Ovary (tissue), 3 donors: ENCODE data around the gene PARN.

ENCODE experiments used
- CTCF ChIP-seq, 3 donors: fragments of 450-650 bp in 2 of 3; fragments of 200-600 bp in 1 of 3; IDR thresholded peaks; one replicate each; pipeline versions ENCODE4 v1.5.1 to v1.8.0; 2016 to 2022; ENCODE audit warnings: antibody characterized with exemption in 3 of 3, mild to moderate bottlenecking in 1 of 3
- POLR2A ChIP-seq: fragments of 450-650 bp; IDR thresholded peaks from one replicate; pipeline ENCODE4 v1.6.1; 2017; ENCODE audit warnings: antibody characterized with exemption, mild to moderate bottlenecking, moderate library complexity
- donor health status: DM: no; HTN: no; CAD: no.

GRCh38 chr16:14486520-14487303 lies 143.3 kb downstream of the PARN start:
- TF ChIP-seq CTCF (IDR thresholded peaks at IDR 0.05) (peak in 1 of 3 donors; percentile 18), POLR2A (no peak)
